IPS DF 6.9 (cell line): ENCODE results near the gene SPSB2.
"Not testable (repeated sequence)": the region's sequence is repeated elsewhere in the genome, so short reads cannot be mapped to it uniquely, and the experiment has no call there.

ENCODE experiments used
- DNase-seq: peaks from one replicate; pipeline ENCODE4 v3.0.0-alpha.2; 2013; ENCODE audit warnings: low read depth, low spot score
- H3K27ac ChIP-seq: one replicate; pipeline ENCODE4 v1.5.1; 2013; ENCODE audit warnings: low read length, control low read depth
- H3K27me3 ChIP-seq: 2 replicates; pipeline ENCODE4 v1.6.1; 2013; ENCODE audit warnings: mild to moderate bottlenecking, low read length; ENCODE audit not compliant: control insufficient read depth, insufficient read depth
- H3K36me3 ChIP-seq: 2 replicates; pipeline ENCODE4 v1.6.1; 2013; ENCODE audit warnings: low read length; ENCODE audit not compliant: control insufficient read depth, insufficient read depth
- H3K4me1 ChIP-seq: 2 replicates; pipeline ENCODE4 v1.6.1; 2013; ENCODE audit warnings: low read length; ENCODE audit not compliant: control insufficient read depth, insufficient read depth
- H3K4me3 ChIP-seq: 2 replicates; pipeline ENCODE4 v1.5.1; 2013; ENCODE audit warnings: mild to moderate bottlenecking, low read length
- H3K9me3 ChIP-seq: 2 replicates; pipeline ENCODE4 v1.6.1; 2013; ENCODE audit warnings: low read length, inconsistent platforms; ENCODE audit not compliant: control insufficient read depth, insufficient read depth
- WGBS: extraction: QIAGEN DNeasy Blood & Tissue Kit; methylation state at CpG from one replicate; pipeline ENCODE4 v1.1.7; 2013; ENCODE audit warnings: mixed read lengths, missing lambda C conversion rate; ENCODE audit not compliant: insufficient read length, insufficient coverage; 5-methylcytosine and 5-hydroxymethylcytosine counted together

SPSB2 gene

DNA sequence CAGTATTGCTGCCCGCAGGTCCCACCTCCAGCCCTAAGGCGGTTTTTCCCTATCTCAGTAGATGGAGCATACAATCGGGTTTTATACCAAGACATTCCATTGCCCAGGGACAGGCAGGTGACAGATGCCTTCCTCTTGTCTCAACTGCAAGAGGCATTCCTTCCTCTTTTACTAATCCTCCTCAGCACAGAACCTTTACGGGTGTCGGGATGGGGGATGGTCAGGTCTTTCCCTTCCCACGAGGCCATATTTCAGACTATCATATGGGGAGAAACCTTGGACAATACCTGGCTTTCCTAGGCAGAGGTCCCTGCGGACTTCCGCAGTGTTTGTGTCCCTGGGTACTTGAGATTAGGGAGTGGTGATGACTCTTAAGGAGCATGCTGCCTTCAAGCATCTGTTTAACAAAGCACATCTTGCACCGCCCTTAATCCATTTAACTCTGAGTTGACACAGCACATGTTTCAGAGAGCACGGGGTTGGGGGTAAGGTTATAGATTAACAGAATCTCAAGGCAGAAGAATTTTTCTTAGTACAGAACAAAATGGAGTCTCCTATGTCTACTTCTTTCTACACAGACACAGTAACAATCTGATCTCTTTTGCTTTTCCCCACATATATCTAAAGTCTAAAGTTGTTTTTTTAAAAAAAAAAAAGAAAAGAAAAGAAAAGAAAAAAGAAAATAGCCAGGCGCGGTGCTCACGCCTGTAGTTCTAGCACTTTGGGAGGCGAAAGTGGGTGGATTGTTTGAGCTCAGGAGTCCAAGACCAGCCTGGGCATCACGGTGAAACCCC is 13.3 kb upstream of the SPSB2 start:
- WGBS, result no CpG with 5 or more reads among the region's 15 CpGs
- not testable (repeated sequence) for H3K27ac ChIP-seq, H3K27me3 ChIP-seq, DNase-seq, H3K4me3 ChIP-seq, H3K4me1 ChIP-seq, H3K9me3 ChIP-seq, H3K36me3 ChIP-seq

DNA sequence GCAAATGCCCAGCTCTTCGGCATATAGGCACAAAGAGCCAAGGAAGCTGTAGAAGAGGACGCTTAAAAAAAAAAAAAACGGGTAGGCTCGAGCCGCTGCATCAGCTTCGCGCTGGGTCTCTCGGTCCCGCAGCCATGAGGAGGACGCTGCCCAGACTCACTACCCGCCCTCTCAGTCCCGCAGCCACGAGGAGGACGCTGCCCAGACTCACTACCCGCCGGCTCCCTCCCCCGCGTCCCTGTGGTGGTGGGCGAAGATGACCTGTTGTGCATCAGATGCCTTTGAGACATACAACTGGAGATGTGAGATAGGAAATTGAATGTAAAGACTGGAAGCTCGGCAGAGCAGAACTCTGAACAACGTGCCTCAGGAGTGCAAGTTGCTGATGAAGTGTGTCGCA is 11.4 kb upstream of the SPSB2 start:
- no peak for DNase-seq
- Histone ChIP-seq H3K27ac (no peak overlapping the region), H3K36me3 (peaks cover 4% of the 10 kb centered on the region; the same call in 1 of the 2 replicates), H3K4me3 (no peak overlapping the region), H3K9me3 (no peaks in the 10 kb centered on the region), H3K4me1 (peaks cover 3% of the 10 kb centered on the region; the same call in 1 of the 2 replicates), H3K27me3 (no peaks in the 10 kb centered on the region)
- no CpG with 5 or more reads among the region's 22 CpGs for WGBS

DNA sequence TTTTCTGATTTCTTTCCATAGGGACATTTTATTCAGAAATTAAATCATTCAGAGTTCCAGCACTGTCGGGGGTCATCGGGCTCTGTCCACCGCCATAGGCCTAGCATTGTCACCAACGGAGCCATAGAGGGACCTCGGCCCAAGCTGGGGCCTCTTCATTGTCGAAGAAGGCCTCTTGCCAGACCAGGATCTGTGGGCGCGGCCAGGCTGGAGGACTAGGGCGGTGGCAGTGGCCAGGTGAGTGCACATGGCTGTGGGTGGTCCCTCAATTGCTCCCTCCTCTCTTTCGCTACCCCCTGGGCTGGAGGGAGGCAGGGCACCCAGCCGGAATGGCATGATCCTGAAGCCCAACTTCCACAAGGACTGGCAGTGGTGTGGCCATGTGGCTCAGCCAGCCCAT is 10.6 kb upstream of the SPSB2 start:
- no CpG with 5 or more reads among the region's 11 CpGs for WGBS
- H3K36me3 ChIP-seq, result peaks cover 4% of the 10 kb centered on the region; the same call in 1 of the 2 replicates
- no peak for DNase-seq
- no peak overlapping the region for H3K4me3 ChIP-seq
- no peak overlapping the region for H3K27ac ChIP-seq
- peaks cover 3% of the 10 kb centered on the region; the same call in 1 of the 2 replicates for H3K4me1 ChIP-seq
- no peaks in the 10 kb centered on the region for H3K27me3 ChIP-seq
- H3K9me3 ChIP-seq, result no peaks in the 10 kb centered on the region

DNA sequence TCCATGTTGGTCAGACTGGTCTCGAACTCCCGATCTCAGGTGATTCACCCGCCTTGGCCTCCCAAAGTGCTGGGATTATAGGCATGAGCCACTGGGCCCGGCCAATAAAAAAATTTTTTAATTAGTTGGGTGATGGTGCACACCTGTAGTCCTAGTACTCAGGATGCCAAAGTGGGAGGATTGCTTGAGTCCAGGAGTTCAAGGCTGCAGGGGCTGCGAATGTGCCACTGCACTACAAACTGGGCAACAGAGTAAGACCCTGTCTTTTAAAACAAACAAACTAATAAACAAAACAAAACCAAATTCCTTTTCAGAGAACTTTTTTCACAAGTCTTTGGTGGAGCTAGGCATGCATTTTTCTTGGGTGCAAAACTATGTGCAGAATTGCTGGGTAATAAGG is 10.1 kb upstream of the SPSB2 start:
- Histone ChIP-seq H3K27me3 (no peaks in the 10 kb centered on the region), H3K9me3 (no peaks in the 10 kb centered on the region), H3K27ac (no peak overlapping the region), H3K36me3 (peaks cover 4% of the 10 kb centered on the region; the same call in 1 of the 2 replicates), H3K4me3 (no peak overlapping the region), H3K4me1 (peaks cover 3% of the 10 kb centered on the region; the same call in 1 of the 2 replicates)
- no CpG with 5 or more reads among the region's 5 CpGs for WGBS
- no peak for DNase-seq

DNA sequence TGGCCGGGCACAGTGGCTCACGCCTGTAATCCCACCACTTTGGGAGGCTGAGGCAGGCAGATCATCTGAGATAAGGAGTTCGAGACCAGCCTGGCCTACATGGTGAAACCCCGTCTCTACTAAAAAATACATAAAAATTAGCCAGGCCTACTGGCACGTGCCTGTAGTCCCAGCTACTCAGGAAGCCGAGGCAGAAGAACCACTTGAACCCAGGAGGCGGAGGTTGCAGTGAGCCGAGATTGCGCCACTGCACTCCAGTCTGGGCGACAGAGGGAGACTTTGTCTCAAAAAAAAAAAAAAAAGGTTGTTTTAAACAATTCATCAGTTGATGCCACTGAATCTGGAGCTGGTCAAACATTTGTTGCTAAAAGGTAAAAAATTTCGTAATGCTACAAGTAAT is 6.7 kb upstream of the SPSB2 start:
- not testable (repeated sequence) for H3K9me3 ChIP-seq
- WGBS, result no CpG with 5 or more reads among the region's 11 CpGs

DNA sequence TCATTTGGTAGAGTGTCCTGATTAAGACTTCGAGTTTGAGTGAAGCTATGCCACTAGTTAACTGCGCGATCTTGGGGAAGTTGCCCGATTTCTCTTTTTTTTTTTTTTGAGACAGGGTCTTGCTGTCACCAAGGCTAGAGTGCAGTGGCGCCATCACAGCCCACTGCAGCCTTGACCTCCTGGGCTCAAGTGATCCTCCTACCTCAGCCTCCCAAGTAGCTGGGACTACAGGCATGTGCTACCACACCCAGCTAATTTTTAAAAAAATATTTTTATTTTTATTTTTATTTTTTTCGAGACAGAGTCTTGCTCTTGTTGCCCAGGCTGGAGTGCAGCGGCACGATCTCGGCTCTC is 889 bp upstream of the SPSB2 start:
- Histone ChIP-seq H3K36me3 (peaks cover 20% of the 10 kb centered on the region), H3K4me3 (peak overlapping the region; percentile 31; the same call in 1 of the 2 replicates)
- not testable (repeated sequence) for DNase-seq, H3K9me3 ChIP-seq, H3K4me1 ChIP-seq, H3K27me3 ChIP-seq, H3K27ac ChIP-seq
- WGBS, result no CpG with 5 or more reads among the region's 9 CpGs

More for the DNA sequence above, 6.7 kb upstream of the SPSB2 start:
- H3K27me3 ChIP-seq, H3K4me1 ChIP-seq, H3K36me3 ChIP-seq, H3K4me3 ChIP-seq, DNase-seq, H3K27ac ChIP-seq: not testable (repeated sequence)

DNA sequence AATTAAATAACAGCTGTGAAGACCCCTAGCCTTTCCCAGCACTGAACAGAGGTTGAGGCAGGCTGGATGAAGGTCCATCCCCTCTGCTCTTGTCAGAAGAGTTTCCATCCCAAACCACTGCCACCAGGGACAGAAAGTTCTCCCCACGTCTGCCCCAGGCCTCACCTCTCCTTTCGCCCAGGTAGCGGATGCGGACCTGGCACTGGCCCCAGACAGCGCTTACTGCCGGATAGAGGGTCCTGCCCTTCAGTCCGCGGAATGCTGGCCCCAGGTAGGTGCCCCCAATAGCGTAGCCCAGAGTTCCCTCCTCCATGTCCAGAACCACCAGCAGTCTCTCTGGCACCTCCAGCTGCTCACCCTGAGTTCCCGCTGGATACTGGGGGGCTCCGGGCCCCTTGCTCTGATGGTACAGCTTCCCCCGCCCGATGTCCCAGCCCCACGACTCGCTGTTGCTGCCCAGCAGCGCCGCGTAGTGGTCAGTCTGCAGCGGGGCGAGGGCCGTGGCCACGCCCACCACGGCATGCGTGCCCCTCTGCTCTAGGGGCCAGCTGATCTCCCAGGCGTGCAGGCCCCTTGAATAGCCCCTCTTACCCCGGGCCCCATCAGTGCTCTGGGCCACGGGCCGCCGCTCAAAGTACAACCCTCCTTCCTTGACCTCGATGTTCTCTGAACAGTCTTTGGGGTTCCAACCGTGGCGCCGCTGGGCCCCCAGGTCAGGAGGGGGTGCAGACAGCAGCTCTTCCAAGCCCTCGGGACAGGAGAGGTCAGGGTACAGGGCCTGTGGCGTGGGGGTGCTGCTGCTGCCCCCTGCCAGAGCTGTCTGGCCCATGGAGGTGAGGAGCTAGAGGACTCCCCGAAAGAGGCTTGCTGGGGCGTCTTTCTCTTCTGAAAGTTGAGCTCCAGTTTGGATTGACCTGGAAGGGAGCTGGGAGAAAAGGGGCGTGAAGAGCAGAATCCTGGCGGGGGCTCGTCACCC is 742 bp downstream of the SPSB2 start:
- DNase-seq, result no peak
- no CpG with 5 or more reads among the region's 40 CpGs for WGBS
- Histone ChIP-seq H3K4me3 (peak overlapping the region; percentile 90; the same call in 1 of the 2 replicates), H3K27ac (no peak overlapping the region), H3K27me3 (no peaks in the 10 kb centered on the region), H3K36me3 (peaks cover 20% of the 10 kb centered on the region), H3K4me1 (peaks cover 4% of the 10 kb centered on the region), H3K9me3 (no peaks in the 10 kb centered on the region)

DNA sequence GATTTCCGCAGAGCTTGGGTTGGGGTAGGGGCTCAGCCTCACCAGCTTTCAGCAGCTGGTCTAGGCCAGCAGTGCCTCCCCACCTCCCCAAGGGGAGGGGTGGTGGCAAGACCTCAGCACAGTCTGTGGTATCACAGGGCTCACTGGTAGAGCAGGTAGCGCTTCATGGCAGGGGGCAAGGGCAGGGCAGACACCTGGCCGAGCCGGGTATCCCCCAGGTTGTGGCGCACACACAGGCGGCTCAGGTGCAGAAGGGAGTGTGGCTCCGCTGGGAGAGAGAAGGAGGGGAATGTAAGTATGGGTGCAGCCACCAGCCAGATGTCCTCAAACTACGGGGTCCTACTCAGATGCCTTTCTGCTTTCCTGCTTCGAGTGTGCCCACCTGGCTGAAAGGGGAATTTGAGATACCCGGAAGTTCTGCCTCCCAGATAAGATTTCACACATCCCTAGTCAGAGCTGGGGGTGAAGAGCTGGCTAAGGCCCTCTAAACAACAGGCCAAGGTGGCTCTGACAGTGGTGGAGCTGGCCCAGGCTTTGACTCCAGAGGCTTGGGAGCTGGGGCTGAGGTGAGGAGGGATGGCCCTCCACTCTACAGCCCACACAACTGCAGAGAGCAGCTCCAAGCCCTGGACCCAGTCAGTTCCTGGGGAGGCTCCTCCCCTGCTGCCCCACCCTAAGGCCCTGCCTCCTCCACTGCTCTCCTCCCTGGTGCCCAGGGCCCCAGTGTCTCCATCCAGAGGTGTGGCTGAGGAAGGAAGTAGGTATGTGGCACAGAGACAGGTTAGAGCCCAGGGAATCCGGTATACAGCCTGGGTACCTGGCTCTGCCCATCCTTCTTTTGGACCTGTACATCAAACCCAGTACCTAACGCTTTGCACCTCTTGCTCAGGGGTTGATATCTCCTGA is 1.8 kb downstream of the SPSB2 start:
- Histone ChIP-seq H3K27ac (no peak overlapping the region), H3K36me3 (peaks cover 20% of the 10 kb centered on the region), H3K9me3 (no peaks in the 10 kb centered on the region), H3K4me3 (no peak overlapping the region; the same call in 1 of the 2 replicates), H3K4me1 (peaks cover 6% of the 10 kb centered on the region), H3K27me3 (no peaks in the 10 kb centered on the region)
- WGBS, result no CpG with 5 or more reads among the region's 12 CpGs
- no peak for DNase-seq

DNA sequence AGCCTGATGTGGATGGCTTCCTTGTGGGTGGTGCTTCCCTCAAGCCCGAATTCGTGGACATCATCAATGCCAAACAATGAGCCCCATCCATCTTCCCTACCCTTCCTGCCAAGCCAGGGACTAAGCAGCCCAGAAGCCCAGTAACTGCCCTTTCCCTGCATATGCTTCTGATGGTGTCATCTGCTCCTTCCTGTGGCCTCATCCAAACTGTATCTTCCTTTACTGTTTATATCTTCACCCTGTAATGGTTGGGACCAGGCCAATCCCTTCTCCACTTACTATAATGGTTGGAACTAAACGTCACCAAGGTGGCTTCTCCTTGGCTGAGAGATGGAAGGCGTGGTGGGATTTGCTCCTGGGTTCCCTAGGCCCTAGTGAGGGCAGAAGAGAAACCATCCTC is 2.8 kb downstream of the SPSB2 start:
- no CpG with 5 or more reads among the region's 4 CpGs for WGBS
- H3K4me1 ChIP-seq, H3K9me3 ChIP-seq, H3K27me3 ChIP-seq, DNase-seq, H3K27ac ChIP-seq, H3K4me3 ChIP-seq: not testable (repeated sequence)
- peaks cover 18% of the 10 kb centered on the region for H3K36me3 ChIP-seq
